HL-60 (cell line): ENCODE measurements around the gene MYOG.

Experiments
- DNase-seq, 2 experiments: peaks; one replicate each; pipeline ENCODE4 v3.0.0-alpha.2; 2010 to 2020; ENCODE audit warnings: low read depth in 1 of 2, low spot score in 1 of 2
- H3K27ac ChIP-seq: fragments of 250-450 bp; sonication (Bioruptor Pico); replicated peaks from 2 replicates; pipeline ENCODE4 v1.5.1; 2020; ENCODE audit warnings: mild to moderate bottlenecking, moderate library complexity
- H3K27me3 ChIP-seq: fragments of 250-450 bp; sonication (Bioruptor Pico); 2 replicates; pipeline ENCODE4 v1.5.1; 2021; ENCODE audit warnings: mild to moderate bottlenecking, moderate library complexity; ENCODE audit not compliant: insufficient read depth, poor library complexity, severe bottlenecking
- H3K4me3 ChIP-seq: replicated peaks from 2 replicates; pipeline ENCODE4 v1.5.1; 2011; ENCODE audit warnings: mild to moderate bottlenecking, control low read depth, low read length; ENCODE audit not compliant: insufficient read depth
- CTCF ChIP-seq: IDR thresholded peaks from one replicate; pipeline ENCODE4 v1.5.1; 2011; ENCODE audit warnings: low read length, control low read depth, inconsistent platforms; ENCODE audit not compliant: insufficient read depth
- GABPA ChIP-seq: IDR thresholded peaks from 2 replicates; pipeline ENCODE4 v1.6.1; 2012; ENCODE audit warnings: low read depth
- POLR2AphosphoS5 ChIP-seq: IDR thresholded peaks from 2 replicates; pipeline ENCODE4 v1.6.1; 2012; ENCODE audit warnings: low read depth
- SPI1 ChIP-seq: IDR thresholded peaks from 2 replicates; pipeline ENCODE4 v1.6.1; 2012; ENCODE audit warnings: low read depth, mild to moderate bottlenecking, borderline replicate concordance
- TF ChIP-seq, protein P1 (sequence below): IDR thresholded peaks from 2 replicates; pipeline ENCODE4 v1.6.1; 2012; ENCODE audit warnings: low read depth; ENCODE audit not compliant: insufficient replicate concordance

The MYOG gene

GRCh38 chr1:203128431-203128715 is 42.6 kb upstream of the MYOG start:
- no peak for DNase-seq
- TF ChIP-seq CTCF: no peak
- no peak for TF ChIP-seq POLR2AphosphoS5
- TF ChIP-seq, protein P1, sequence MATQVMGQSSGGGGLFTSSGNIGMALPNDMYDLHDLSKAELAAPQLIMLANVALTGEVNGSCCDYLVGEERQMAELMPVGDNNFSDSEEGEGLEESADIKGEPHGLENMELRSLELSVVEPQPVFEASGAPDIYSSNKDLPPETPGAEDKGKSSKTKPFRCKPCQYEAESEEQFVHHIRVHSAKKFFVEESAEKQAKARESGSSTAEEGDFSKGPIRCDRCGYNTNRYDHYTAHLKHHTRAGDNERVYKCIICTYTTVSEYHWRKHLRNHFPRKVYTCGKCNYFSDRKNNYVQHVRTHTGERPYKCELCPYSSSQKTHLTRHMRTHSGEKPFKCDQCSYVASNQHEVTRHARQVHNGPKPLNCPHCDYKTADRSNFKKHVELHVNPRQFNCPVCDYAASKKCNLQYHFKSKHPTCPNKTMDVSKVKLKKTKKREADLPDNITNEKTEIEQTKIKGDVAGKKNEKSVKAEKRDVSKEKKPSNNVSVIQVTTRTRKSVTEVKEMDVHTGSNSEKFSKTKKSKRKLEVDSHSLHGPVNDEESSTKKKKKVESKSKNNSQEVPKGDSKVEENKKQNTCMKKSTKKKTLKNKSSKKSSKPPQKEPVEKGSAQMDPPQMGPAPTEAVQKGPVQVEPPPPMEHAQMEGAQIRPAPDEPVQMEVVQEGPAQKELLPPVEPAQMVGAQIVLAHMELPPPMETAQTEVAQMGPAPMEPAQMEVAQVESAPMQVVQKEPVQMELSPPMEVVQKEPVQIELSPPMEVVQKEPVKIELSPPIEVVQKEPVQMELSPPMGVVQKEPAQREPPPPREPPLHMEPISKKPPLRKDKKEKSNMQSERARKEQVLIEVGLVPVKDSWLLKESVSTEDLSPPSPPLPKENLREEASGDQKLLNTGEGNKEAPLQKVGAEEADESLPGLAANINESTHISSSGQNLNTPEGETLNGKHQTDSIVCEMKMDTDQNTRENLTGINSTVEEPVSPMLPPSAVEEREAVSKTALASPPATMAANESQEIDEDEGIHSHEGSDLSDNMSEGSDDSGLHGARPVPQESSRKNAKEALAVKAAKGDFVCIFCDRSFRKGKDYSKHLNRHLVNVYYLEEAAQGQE: no peak
- TF ChIP-seq GABPA: no peak
- TF ChIP-seq SPI1: no peak
- Histone ChIP-seq H3K27ac (no peak overlapping the region), H3K4me3 (no peak overlapping the region), H3K27me3 (peaks cover 27% of the 10 kb centered on the region)

- Histone ChIP-seq H3K27me3 (peaks cover 27% of the 10 kb centered on the region), H3K4me3 (no peak within 1 kb of the TSS), H3K27ac (no peak within 1 kb of the TSS)
- TF ChIP-seq, protein P1: no peak
- TF ChIP-seq GABPA (no peak), POLR2AphosphoS5 (no peak), CTCF (no peak), SPI1 (no peak)
- DNase-seq: no peak
These were observed 42.0 kb upstream of the MYOG start, which contains the start of gene ADORA1 for GRCh38 chr1:203127666-203128430. Gene ADORA1 (plus strand): TSS chr1:203127726. CDS start chr1:203128842, 1,116 bp downstream.

GRCh38 chr1:203126866-203127665 is 41.3 kb upstream of the MYOG start:
- H3K4me3 ChIP-seq: no peak overlapping the region
- peaks cover 27% of the 10 kb centered on the region for H3K27me3 ChIP-seq
- no peak overlapping the region for H3K27ac ChIP-seq
- TF ChIP-seq, protein P1: no peak
- TF ChIP-seq POLR2AphosphoS5: no peak
- TF ChIP-seq SPI1: no peak
- no peak for TF ChIP-seq GABPA
- TF ChIP-seq CTCF: no peak
- DNase-seq: no peak
